Sciatic nerve (tissue), 2 donors: ENCODE results near the gene SH2D3A. TPM values are rescaled to one million over a fixed set of nuclear protein-coding genes. Genes with fewer than 3 reads are reported as not detected.
"Not testable (repeated sequence)": the region's sequence is repeated elsewhere in the genome, so short reads cannot be mapped to it uniquely, and the experiment has no call there.

Experiments used
- ATAC-seq: fragments of 200-7000 bp; cut with Tn5 transposase; one replicate; pipeline ENCODE4 v1.9.1; 2020; ENCODE audit warnings: mild to moderate bottlenecking, moderate library complexity
- DNase-seq: peaks from one replicate; pipeline ENCODE4 v3.0.0-alpha.2; 2020; ENCODE audit warnings: low spot score
- intact Hi-C: fragments of 100-400 bp; cut with DNase I; formaldehyde crosslinking; loops from one replicate; pipeline ENCODE4 v1.14.2; 2022
- total RNA-seq: library from RNA; stranded (reverse); fragmentation: NEBNext Ultra II Directional; extraction: Animal tissue kit (Norgen Biotek cat#: 25700); gene quantifications from one replicate; pipeline ENCODE4 v1.2.1, GENCODE V29; 2021
- donor health status: DM: no; HTN: no; CAD: no.
- donor health status: DM: no; HTN: no; CAD: no.

SH2D3A gene
- total RNA-seq, 1 donor from 2014 or later: 0.45 TPM

GRCh38 chr19:6791237-6791636 lies 24.0 kb upstream of the SH2D3A start:
- DNase-seq (no peak), ATAC-seq (no peak)
- intact Hi-C loops: no loop called here

DNA sequence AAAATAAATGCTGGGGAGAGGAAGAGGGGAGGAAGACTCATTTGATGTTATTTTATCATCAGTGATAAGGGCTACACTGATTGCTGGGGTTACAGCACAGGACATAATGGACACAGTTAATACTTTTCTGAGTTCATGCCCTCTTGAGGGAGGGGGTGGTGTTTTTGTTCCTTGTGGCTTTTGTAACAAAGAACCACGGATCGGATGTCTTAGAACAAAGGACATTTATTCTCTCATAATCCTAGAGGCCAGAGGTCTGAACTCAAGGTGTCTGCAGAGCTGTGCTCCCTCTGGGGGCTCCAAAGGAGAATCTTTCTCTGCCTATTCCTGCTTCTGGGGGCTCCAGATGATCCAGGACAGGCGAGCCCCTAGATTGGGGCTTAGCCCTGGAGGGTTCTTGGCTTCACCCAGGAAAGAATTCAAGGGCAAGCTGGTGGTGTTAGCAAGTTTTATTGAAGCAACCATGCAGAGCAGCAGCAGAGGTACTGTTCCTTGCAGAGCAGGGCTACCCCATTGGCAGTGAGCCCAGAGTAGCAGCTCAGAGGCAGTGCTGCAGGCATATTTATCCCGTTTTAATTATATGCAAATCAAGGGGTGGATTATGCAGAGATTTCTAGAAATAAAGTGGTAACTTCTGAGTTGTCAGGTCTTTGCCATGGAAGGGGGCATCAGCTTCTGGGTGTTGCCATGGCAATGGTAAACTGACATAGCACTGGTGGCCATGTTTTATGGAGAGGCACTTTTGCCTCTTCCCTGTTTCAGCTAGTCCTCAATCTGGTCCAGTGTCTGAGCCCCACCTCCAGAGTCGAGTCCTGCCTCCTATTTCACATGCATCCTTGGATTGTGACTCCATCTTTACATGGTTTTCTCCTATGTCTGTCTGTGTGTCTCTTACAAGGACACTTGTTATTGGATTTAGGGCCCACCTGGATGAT lies 23.2 kb upstream of the SH2D3A start:
- intact Hi-C loops: no loop called here
- DNase-seq (no peak), ATAC-seq (no peak)

DNA sequence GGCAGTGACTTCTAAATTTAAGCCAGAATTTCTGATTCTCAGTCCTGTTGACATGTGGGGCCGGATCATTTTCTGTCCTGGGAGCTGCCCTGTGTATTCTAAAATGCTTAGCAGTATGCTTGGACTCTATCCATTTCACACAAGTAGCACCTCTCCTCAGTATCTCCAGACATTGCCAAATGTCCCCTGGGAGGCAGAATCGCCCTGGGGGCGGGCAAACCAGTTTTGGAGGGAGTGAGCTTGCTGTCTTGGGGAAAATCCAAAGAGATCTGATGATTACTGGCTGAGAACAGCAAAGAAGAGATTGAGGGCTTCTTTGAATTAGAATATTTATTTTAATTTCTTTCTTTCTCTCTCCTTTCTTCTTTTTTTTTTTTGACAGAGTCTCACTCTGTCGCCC lies 21.7 kb upstream of the SH2D3A start:
- intact Hi-C loops: no loop called here
- DNase-seq: no peak
- no peak for ATAC-seq

DNA sequence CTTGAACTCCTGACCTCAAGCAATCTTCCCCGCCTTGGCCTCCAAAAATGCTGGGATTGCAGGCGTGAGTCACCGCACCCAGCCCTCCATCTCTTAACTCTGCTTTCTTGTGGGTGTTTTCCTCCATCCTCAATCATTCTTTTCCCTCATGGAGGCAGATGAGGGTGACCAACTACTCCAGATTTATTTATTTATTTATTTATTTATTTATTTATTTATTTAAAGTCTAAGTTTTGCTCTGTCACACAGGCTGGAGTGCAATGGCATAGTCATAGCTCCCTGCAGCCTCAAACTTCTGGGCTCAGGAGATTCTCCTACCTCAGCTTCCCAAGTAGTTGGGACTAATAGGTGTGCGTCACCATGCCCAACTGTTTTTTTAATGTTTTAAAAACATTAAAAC lies 20.2 kb upstream of the SH2D3A start:
- DNase-seq (no peak), ATAC-seq (no peak)
- intact Hi-C loops: no loop called here

- intact Hi-C loops: no loop called here
- no peak for DNase-seq
- ATAC-seq: no peak
Observed at GRCh38 chr19:6779206-6779605, 12.0 kb upstream of the SH2D3A start.

DNA sequence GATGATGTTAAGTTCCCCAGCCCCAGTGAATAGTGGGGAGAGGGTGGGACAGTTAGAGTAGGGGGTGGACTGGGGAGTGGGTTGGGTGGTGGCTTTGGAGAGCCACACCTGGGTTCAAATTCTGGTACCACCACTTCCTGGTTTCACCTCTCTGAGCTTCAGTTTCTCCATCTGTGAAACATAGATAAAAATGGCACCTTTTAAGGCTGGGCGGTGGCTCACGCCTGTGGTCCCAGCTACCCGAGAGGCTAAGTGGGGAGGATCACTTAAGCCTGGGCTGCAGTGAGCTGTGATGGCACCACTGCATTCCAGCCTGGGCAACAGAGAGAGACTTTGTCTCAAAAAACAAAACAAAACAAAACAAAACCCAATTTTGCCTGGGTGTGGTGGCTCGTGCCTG lies 11.2 kb upstream of the SH2D3A start:
- ATAC-seq: no peak
- intact Hi-C loops: no loop called here
- DNase-seq: no peak

DNA sequence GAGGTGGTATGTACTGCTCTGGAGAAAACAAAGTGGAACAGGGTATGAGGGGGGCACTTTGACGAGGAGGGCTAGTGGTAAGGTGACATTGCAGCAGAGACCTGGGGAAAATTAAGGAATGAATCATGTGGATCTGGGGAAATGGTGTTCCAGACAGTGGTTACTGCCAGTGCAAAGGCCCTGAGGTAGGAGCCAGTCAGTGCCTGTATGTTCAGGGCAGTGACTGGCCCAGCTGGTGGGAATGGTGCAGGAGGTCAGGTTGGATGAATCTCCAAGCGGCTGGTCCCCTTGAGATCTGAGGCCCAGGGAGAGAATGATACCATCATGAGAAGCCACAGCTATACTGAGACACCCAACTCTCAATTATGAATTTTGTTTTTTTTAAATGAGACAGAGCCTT lies 10.2 kb upstream of the SH2D3A start:
- intact Hi-C loops: no loop called here
- ATAC-seq: no peak
- no peak for DNase-seq

DNA sequence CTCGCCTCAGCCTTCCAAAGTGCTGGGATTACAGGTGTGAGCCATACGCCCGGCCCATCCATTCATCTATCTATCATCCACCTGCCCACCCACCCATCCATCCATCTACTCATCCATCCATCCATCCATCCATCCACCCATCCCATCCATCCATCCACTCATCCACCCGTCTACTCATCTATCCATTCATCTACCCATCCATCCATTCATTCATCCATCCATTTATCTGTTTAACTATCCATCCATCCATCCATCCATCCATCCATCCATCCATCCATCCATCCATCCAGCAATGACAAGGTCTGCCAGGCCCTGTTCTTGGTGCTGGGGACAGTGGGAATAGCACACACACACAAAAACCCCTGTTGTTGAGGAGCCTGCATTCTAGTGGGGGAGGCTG lies 9.8 kb upstream of the SH2D3A start:
- intact Hi-C loops: no loop called here
- no peak for DNase-seq
- no peak for ATAC-seq

DNA sequence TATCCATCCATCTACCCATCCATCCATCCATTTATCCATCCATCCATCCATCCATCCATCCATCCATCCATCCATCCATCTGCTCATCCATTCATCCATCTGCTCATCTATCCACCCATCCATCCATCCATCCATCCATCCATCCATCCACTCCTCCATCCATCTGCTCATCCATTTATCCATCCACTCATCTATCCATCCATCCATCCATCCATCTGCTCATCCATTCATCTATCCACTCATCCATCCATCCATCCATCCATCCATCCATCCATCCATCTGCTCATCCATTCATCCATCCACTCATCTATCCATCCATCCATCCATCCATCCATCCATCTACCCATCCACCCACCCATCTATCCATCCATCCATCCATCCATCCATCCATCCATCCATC lies 8.8 kb upstream of the SH2D3A start:
- intact Hi-C loops, ATAC-seq, DNase-seq: not testable (repeated sequence)

- DNase-seq: no peak
- intact Hi-C loops: no loop called here
- no peak for ATAC-seq
Observed at GRCh38 chr19:6774821-6775707, 7.8 kb upstream of the SH2D3A start.

DNA sequence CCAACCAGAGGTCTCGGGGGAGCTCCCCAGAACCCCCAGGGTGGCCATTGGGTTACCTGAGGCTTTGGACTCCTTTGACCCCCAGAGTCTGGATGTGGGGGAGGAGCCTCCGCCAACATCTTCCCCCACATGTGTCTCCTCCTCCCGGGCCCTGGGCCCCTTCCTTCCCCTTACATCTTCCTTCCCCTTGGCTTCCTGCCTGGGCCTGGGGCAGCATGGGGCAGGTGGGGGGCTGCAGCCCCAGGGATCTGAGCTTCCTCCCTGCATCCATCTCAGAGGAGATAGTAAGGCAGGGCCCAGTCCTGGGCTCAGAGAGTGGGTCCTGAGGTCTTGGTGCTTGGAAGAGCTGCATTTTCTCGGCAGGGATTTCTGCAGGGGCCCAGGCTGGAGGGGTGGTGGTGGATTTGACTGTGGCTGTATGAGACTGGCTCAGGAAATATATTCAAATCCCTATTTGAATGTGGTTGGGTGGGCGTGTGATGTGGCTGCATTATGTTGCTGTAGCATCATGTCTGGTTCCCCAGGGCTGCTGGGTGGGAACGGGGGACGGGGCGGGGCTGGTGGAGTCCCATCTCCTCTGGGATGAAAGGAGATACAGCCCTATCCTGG lies 6.2 kb upstream of the SH2D3A start:
- DNase-seq (peak; percentile 64), ATAC-seq (peak; percentile 72)
- intact Hi-C loops: no loop called here

- ATAC-seq: peak; percentile 22
Observed at GRCh38 chr19:6772866-6773322, 5.7 kb upstream of the SH2D3A start.

GRCh38 chr19:6772028-6772865 lies 5.0 kb upstream of the SH2D3A start, which contains the start of gene VAV1:
VAV1 (plus strand) TSS chr19:6772708; CDS start chr19:6772808, 100 bp downstream.
- DNase-seq: peak; percentile 70
- ATAC-seq: peak; percentile 76
- intact Hi-C loops: no loop called here

More at GRCh38 chr19:6772866-6773322, 5.7 kb upstream of the SH2D3A start:
- intact Hi-C loops: no loop called here
- DNase-seq: no peak

DNA sequence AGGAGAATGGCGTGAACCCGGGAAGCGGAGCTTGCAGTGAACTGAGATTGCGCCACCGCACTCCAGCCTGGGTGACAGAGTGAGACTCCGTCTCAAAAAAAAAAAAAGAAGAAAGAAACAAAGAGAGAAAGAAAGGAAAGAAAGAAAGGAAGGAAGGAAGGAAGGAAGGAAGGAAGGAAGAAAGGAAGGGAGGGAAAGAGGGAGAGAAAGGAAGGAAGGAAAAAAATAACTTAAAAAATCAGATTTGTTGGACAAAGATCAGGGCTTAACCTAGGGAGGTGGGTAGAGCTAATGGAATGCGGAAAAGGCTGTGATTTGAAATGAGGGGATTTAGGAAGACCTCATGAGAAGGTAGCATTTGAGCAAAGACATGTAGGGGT lies 4.4 kb upstream of the SH2D3A start:
- ATAC-seq, intact Hi-C loops, DNase-seq: not testable (repeated sequence)

GRCh38 chr19:6769006-6769619 lies 1.9 kb upstream of the SH2D3A start:
- DNase-seq (no peak), ATAC-seq (no peak)
- intact Hi-C loops: no loop called here

- no peak for ATAC-seq
- intact Hi-C loops: no loop called here
- DNase-seq: no peak
Observed at GRCh38 chr19:6768236-6768785, 1.1 kb upstream of the SH2D3A start.

- DNase-seq (no peak), ATAC-seq (peak; percentile 14)
- intact Hi-C loops: no loop called here
Observed at GRCh38 chr19:6767081-6767356, 216 bp downstream of the SH2D3A start.
